HG03280 (cell line): ENCODE measurements around the gene PRKD1.
"Not testable (repeated sequence)": the region's sequence is repeated elsewhere in the genome, so short reads cannot be mapped to it uniquely, and the experiment has no call there.

Source experiments
- ATAC-seq: cut with Tn5 transposase; IDR thresholded peaks from one replicate; pipeline ENCODE4 v1.9.1; 2021; ENCODE audit warnings: mild to moderate bottlenecking, moderate library complexity; ENCODE audit not compliant: unreplicated experiment

Gene PRKD1

GRCh38 chr14:29840369-29840892 lies 87.2 kb downstream of the PRKD1 start:
- ATAC-seq, result not testable (repeated sequence)

DNA sequence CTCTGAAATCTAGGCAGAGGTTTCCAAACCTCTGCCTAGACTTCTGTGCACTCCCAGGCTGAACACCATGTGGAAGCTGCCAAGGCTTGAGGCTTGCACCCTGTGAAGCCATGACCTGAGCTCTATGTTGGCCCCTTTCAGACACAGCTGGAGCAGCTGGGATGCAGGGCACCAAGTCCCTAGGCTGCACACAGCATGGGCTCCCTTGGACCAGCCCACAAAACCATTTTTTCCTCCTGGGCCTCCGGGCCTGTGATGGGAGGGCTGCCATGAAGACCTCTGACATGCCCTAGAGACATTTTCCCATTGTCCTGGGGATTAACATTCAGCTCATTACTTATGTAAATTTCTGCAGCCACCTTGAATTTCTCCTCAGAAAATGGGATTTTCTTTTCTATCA lies 88.0 kb downstream of the PRKD1 start:
- ATAC-seq, result not testable (repeated sequence)

DNA sequence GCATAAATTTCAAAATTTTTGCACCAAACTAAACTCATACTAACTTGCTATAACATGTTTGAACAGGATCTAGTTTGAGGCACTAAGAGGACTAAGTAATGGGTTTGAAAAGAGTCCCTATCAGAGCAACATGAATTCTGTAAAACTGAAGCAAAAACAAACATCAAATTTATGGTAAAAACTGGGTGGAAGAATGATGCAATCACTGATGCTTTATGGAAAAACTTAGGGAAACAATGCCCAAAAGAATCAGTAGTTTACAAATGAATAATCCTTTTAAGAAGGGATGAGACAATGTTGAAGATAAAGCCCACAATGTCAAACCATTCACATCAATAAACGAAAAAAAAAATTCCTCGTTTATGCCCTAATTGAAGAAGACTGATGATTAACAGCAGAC lies 88.9 kb downstream of the PRKD1 start:
- ATAC-seq, result no peak

GRCh38 chr14:29836395-29836794 lies 91.3 kb downstream of the PRKD1 start:
- no peak for ATAC-seq

DNA sequence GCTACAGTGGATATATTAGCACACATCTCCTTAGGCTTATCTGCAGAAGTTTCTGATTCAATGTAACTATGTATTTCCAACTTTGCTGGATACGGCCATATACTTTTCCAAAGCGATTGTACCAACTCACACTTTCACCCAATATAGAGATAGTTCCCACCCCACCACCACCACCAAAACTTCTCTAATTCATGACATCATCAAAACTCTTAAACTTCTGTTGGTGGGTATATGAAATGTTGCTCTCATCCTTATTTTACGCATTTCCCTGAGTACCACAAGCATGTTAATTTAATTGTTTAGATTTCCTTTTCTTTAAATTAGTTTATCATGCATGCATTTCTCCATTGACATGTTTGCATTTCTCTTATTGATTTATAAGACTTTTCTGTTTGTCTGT lies 95.6 kb downstream of the PRKD1 start:
- ATAC-seq, result no peak

GRCh38 chr14:29829851-29830250 lies 97.8 kb downstream of the PRKD1 start:
- ATAC-seq, result no peak

- ATAC-seq, result no peak
These were observed 103.8 kb downstream of the PRKD1 start for GRCh38 chr14:29823816-29824215.

GRCh38 chr14:29822430-29822709 lies 105.3 kb downstream of the PRKD1 start:
- no peak for ATAC-seq

GRCh38 chr14:29821661-29822429 lies 105.8 kb downstream of the PRKD1 start:
- no peak for ATAC-seq

DNA sequence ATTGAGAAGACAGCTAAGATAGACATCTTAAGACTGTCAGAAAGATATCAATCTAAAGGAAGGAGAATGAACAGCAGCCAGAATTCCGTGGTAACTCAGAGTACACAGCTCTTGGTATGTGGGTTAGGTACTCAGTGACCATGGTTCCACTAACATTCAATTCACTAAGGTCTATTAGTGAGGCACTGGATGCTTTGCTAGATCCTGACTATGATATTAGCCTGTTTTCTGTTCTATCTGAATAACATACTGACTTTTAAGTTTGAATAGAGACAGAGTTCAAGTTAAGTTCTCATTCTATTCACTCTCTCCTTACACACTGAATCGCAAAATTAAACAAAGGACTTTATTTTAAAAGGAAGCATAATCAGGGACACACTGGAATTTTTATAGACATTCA lies 106.4 kb downstream of the PRKD1 start:
- no peak for ATAC-seq

GRCh38 chr14:29820785-29821184 lies 106.9 kb downstream of the PRKD1 start:
- no peak for ATAC-seq

GRCh38 chr14:29817767-29818405 lies 109.8 kb downstream of the PRKD1 start:
- ATAC-seq, result no peak

DNA sequence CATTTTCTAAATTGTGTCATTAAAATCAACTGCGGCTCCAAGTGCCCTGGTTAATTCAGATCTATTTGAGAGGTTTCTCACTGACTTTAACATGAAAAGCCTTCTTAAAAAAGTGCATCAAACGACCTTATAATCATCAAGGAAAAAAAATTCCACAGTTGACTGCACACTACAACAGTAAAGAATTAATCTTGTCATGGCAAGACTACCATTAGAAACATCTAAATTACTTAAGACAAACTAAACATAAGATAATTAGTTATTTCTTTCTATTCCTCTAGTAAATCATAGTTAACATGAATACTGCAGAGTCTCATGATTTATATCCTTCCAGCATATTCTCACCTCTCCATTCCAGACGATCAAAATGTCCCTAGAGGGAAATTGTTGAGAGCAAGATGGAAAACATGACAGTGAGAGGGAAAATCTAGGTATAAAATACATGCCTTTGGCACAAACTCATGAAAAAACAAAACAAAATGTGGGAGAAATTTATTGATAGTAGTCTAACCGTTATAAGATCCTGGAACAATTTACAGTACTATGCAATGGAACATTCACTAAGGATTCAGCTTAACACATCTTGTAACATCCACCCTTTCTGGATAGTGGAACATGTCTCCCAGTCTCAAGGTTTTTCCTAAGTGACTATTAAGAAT lies 112.5 kb downstream of the PRKD1 start:
- ATAC-seq, result no peak

- no peak for ATAC-seq
These were observed 113.3 kb downstream of the PRKD1 start for GRCh38 chr14:29814156-29815015.

GRCh38 chr14:29810682-29811081 lies 117.0 kb downstream of the PRKD1 start:
- ATAC-seq, result no peak

- no peak for ATAC-seq
These were observed 117.6 kb downstream of the PRKD1 start for GRCh38 chr14:29810064-29810463.

DNA sequence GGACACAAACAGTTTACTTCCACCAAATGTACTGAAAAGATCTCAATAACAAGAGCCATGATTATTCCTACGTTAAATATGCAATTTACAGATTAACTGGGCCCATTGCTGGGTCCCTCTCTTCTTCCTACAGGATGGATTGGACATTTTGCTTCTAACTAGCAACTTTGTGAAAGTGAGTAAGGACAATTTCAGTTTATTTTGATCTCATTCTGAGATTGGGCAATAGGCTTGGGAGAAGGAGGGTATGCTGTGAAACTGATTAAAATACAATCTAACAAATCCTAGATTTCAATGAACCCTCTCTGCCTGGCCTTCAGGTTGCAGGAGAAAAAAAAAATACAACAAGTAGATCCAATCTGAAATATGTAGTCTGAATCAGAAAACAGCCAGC lies 121.5 kb downstream of the PRKD1 start:
- no peak for ATAC-seq

GRCh38 chr14:29805415-29806123 lies 122.1 kb downstream of the PRKD1 start:
- no peak for ATAC-seq

- ATAC-seq, result no peak
These were observed 123.0 kb downstream of the PRKD1 start for GRCh38 chr14:29804481-29805266.

DNA sequence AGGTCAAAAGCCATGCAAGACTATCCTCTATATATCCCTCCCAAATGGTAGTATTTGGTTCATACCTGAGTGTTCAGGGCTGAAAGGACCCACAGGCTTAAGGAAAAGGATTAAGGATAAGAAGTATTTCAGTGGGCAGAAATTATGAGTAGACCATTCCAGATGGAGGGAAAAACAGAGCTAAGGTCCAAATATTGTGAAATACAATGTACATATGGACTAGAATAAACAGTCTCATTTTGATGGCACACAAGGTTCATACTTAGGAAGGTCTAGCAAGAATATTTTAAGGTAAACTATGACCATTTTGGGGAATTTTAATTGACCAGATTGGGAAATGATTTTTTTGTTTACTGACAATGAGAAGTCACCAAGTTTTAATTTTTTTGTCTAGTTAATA lies 124.6 kb downstream of the PRKD1 start:
- no peak for ATAC-seq
